ACHN (cell line): ENCODE results near the gene CLRN2.
A peak's percentile ranks its signal among the peaks of the same experiment; 100 is the strongest.

Experiments
- DNase-seq: peaks from one replicate; pipeline ENCODE4 v3.0.0-alpha.2; 2015
- in situ Hi-C: cut with HindIII; loops from 2 replicates; pipeline ENCODE4 v1.10.0; 2017; ENCODE audit warnings: low sequenced_read_pairs, low pct_ligation_motif_present, low pct_unique_long_range_greater_than_20kb

The CLRN2 gene, protein sequence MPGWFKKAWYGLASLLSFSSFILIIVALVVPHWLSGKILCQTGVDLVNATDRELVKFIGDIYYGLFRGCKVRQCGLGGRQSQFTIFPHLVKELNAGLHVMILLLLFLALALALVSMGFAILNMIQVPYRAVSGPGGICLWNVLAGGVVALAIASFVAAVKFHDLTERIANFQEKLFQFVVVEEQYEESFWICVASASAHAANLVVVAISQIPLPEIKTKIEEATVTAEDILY

GRCh38 chr4:17514865-17515264 lies at the start of gene CLRN2:
CLRN2 (plus strand) TSS chr4:17515165; CDS start chr4:17515267, 102 bp downstream.
- DNase-seq, result no peak
- in situ Hi-C loops, result no loop called here

GRCh38 chr4:17468619-17469221 lies 46.2 kb upstream of the CLRN2 start:
- no peak for DNase-seq
- in situ Hi-C loops, result no loop called here

DNA sequence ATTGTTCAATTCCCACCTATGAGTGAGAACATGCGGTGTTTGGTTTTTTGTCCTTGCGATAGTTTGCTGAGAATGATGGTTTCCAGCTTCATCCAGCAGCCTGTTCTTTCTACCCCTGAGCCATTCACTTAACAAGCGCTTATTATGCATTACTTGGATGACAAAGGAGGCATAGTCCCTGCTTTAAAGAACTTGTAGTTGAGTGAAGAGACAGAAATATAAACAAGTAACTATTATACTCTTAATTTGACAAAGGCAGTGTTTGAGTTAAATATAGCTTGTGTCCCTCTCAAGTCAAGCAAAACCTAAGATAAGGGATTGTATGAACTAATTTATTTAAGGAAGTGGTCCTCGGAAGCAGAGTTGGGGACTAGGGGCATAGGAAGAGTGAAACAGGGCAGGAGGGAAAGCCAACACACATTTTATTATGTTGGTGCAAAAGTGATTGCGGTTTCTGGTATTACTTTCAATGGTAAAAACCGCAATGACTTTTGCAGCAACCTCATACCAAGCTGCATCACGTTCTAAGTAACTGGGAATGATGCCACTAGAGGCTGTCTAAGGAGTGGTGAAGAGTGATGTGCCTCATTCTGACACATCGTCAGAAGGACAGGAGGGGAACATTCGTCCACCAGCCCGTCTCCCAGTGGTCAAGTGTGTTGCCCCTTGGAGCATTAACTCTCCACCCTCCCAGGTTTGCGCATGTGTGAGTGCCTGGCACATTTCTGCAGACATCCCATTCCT lies 44.9 kb upstream of the CLRN2 start:
- in situ Hi-C loops, result no loop called here
- DNase-seq, result no peak

DNA sequence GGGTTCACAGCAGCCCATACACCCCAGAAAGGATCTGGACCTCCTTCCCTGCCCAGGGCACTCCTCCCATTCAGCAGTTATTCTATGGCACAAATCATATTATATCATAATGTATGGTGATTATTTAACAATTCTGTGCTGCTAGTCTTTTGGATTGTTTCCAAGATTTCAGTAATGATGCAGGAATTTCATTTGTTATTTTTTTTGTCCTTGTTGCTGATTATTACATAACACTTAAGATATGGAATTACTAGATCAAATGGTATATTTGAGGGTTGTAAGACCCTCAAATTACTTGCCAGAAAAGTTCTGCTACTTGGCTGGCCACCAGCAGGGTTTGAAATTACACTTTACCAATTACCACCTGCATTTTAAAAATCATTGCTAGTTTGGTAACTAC lies 39.5 kb upstream of the CLRN2 start:
- in situ Hi-C loops, result no loop called here
- no peak for DNase-seq

DNA sequence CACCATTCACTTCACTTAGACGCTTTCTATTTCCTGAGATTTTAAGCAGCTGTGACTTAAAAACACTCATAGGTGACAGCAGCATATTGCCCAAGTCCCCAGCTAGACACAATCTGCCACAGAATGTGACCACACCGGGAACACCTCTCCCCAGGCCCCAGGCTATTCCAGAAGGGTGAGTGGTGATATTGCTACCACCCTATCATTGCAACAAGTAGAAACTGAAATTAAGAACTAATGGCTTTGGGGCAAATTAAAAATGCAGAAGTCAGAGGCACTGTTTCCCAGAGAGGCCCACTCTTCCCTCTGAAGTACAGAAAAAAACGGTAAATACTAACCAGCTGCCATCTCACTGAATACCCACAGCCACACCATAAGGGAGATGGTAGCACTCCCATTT lies 38.1 kb upstream of the CLRN2 start:
- in situ Hi-C loops, result no loop called here
- no peak for DNase-seq

- in situ Hi-C loops, result no loop called here
- no peak for DNase-seq
Observed at GRCh38 chr4:17477774-17478472, 37.0 kb upstream of the CLRN2 start.

DNA sequence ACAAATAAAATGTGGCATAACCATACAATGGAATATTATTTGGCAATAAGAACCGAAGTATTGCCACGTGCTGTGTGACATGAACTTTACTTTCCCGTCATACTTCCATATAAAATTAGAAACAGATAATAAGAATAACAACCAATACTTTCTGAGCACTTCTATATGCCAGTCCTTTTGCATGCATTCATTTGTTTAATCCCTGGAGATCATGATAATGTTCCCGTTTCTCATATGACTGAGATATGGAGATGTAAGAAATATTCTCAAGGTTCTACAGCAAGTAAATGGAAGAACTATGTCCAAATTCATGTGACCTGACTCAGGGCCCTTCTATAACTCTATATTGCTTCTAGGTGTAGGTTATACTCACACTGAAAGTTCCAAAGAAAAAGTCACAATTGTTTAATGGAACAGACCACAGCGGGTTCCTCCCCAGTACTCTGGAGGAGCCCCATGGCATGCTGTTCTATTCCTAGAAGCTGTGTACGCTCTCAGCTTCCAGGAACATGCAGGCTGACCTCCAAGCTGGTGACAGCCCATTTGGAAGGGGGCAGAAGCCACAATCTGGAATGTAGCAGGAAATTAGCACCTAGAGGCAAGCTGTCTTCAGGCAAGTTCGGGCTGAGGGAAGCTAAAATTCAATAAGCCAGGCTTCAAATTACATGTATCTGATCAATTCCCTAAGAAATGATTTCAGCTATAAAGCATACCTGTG lies 34.6 kb upstream of the CLRN2 start:
- DNase-seq, result no peak
- in situ Hi-C loops, result no loop called here

DNA sequence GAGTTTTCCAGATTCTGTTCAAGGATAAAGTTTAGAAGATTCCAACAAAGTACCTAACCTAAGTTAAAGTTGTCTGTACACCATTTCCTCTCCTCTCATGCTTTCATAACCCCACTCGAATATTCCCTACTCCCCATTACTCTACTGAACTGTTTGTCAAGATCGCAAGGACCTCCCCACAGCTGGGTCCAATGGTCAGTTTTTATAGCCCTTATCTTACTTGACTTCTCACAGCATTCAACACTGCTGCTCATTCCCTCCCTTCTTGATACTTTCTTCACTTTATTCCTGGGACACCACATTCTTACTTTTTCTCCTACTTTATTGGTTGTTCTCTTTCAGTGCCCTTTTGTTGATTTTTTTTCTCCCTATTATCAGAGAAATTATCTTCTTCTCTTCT lies 34.0 kb upstream of the CLRN2 start:
- in situ Hi-C loops, result no loop called here
- DNase-seq, result no peak

DNA sequence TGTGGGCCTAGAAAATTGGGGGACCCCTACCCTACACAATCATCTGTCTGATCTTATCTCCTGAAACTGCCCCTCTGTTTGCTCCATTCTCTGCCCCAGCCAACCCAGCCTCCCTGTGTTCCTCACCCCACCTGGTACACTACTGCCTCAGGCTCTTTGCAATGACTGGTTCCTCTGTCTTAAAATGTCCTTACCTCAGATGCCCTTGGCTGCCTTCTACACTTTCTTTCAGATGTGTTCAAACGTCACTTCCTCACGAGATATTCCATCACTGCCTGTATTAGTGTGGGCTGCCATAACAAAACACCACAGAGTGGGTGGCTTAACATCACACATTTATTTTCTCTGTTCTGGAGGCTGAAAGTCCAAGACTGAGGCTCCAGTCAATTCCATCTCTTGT lies 32.2 kb upstream of the CLRN2 start:
- no peak for DNase-seq
- in situ Hi-C loops, result no loop called here

GRCh38 chr4:17489123-17489522 lies 25.8 kb upstream of the CLRN2 start:
- in situ Hi-C loops, result no loop called here
- no peak for DNase-seq

DNA sequence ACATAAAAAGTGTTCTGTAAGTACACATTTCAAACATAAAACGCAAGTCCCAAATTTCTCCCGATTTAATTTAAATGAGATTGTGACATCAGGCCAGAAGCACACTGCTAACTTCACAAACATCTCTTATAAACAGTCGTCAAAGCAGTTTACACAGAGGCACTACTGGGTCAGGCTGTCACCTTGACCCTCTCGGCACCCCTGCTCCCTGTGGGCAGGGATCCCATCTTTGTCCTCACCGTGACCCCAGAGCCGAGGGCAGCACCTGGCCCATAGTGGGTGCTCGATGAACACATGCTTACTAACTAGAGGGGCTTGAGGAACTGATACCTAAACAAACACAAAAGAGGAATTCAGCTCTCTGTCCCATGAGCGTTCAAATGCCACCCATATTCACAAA lies 25.2 kb upstream of the CLRN2 start:
- DNase-seq, result no peak
- in situ Hi-C loops, result no loop called here

DNA sequence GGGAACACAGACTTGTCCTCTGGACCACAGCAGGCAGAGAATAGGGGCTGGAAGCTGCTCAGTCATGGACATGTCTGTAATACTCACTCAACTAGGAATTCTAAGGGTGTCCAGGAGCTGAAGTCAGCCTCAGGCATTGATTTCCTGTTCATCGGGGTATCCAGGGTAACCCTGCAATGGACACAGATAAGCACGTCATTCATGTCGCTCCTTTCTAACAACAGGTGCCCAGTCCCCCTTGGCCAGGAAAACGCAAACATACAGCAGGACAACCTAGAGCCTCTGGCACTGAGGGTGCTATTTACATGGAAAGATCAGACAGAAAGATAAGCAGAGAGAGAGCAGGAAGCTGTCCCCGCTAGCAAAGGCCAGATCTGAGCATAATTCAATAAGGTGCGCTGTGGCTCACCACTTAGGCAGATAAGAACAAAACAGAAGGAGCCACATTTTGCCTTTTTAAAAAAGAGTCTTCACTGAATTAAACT lies 24.3 kb upstream of the CLRN2 start:
- no peak for DNase-seq
- in situ Hi-C loops, result no loop called here

DNA sequence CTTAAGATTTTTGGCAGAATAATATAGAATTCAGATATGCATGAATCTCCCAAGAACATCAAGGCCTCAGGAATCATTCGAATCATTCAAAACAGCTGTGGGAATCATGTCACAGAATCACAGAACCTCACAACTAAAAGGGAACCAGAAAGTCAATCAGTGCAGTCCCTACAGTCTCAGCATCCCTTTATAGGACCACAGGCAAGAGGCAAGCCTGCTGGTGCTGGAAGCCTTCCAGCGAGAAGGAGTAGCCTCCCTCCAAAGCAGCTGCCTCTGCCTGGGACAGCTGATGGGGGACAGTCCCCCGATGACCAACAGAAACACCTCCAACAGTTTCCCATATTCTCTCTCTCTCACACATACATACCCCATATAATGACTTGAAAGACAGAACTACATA lies 23.8 kb upstream of the CLRN2 start:
- DNase-seq, result no peak
- in situ Hi-C loops, result no loop called here

- DNase-seq, result no peak
- in situ Hi-C loops, result no loop called here
Observed at GRCh38 chr4:17492058-17492741, 22.8 kb upstream of the CLRN2 start.

GRCh38 chr4:17492876-17493275 lies 22.1 kb upstream of the CLRN2 start:
- in situ Hi-C loops, result no loop called here

GRCh38 chr4:17493619-17494018 lies 21.3 kb upstream of the CLRN2 start:
- no peak for DNase-seq
- in situ Hi-C loops, result no loop called here

More at GRCh38 chr4:17492876-17493275, 22.1 kb upstream of the CLRN2 start:
- no peak for DNase-seq

- peak; percentile 67 for DNase-seq
- in situ Hi-C loops, result no loop called here
Observed at GRCh38 chr4:17494258-17495190, 20.4 kb upstream of the CLRN2 start.
